HG03064 (cell line): ENCODE results near the gene ARHGAP25.

Experiments used
- ATAC-seq: cut with Tn5 transposase; IDR thresholded peaks from one replicate; pipeline ENCODE4 v1.9.1; 2021; ENCODE audit warnings: low read depth; ENCODE audit not compliant: unreplicated experiment

Gene ARHGAP25

GRCh38 chr2:68854476-68854875 is 119.9 kb downstream of the ARHGAP25 start:
- ATAC-seq, result no peak

GRCh38 chr2:68855550-68855949 is 120.9 kb downstream of the ARHGAP25 start:
- no peak for ATAC-seq

- no peak for ATAC-seq
These were observed 122.7 kb downstream of the ARHGAP25 start for GRCh38 chr2:68857202-68857845.

- ATAC-seq, result no peak
These were observed 123.3 kb downstream of the ARHGAP25 start for GRCh38 chr2:68857855-68858456.

GRCh38 chr2:68860111-68860510 is 125.5 kb downstream of the ARHGAP25 start:
- ATAC-seq, result no peak

GRCh38 chr2:68861330-68861729 is 126.7 kb downstream of the ARHGAP25 start:
- no peak for ATAC-seq

- ATAC-seq, result no peak
These were observed 128.3 kb downstream of the ARHGAP25 start for GRCh38 chr2:68862889-68863288.

GRCh38 chr2:68863996-68864395 is 129.4 kb downstream of the ARHGAP25 start:
- ATAC-seq, result no peak

GRCh38 chr2:68865108-68865507 is 130.5 kb downstream of the ARHGAP25 start:
- ATAC-seq, result no peak

GRCh38 chr2:68870215-68870614 is 135.6 kb downstream of the ARHGAP25 start:
- ATAC-seq, result no peak

- no peak for ATAC-seq
These were observed 136.7 kb downstream of the ARHGAP25 start, which contains the start of gene BMP10 for GRCh38 chr2:68871159-68871764. Gene BMP10, minus strand, starts transcription at chr2:68871397. Its CDS starts 39 bp downstream, at chr2:68871358.
